OCI-LY1 (cell line): ENCODE measurements around the gene SCAP.

Experiments
- H2AFZ ChIP-seq: fragments of 200-600 bp; sonication (generic), shearing (Covaris generic); 2 replicates; pipeline ENCODE4 v1.6.0; 2014; ENCODE audit warnings: antibody characterized with exemption, mild to moderate bottlenecking, low read length
- H3F3A ChIP-seq: fragments of 200-600 bp; sonication (generic), shearing (Covaris generic); 2 replicates; pipeline ENCODE4 v1.6.0; 2014; ENCODE audit warnings: mild to moderate bottlenecking, antibody characterized with exemption, low read length, moderate library complexity; ENCODE audit not compliant: insufficient read depth
- H3K27ac ChIP-seq: fragments of 200-600 bp; sonication (generic); 2 replicates; pipeline ENCODE4 v1.5.1; 2014; ENCODE audit warnings: low read length, mixed run types, mild to moderate bottlenecking, low read depth; ENCODE audit not compliant: poor library complexity, severe bottlenecking
- H3K27me3 ChIP-seq: fragments of 200-600 bp; sonication (generic); 2 replicates; pipeline ENCODE4 v1.6.0; 2014; ENCODE audit warnings: antibody characterized with exemption, mild to moderate bottlenecking, low read length, moderate library complexity; ENCODE audit not compliant: insufficient read depth
- H3K36me3 ChIP-seq: fragments of 200-600 bp; sonication (generic); 2 replicates; pipeline ENCODE4 v1.6.1; 2014; ENCODE audit warnings: mild to moderate bottlenecking, antibody characterized with exemption, low read length, moderate library complexity, mixed read lengths; ENCODE audit not compliant: insufficient read depth
- H3K4me1 ChIP-seq: fragments of 200-600 bp; sonication (generic); 2 replicates; pipeline ENCODE4 v1.5.1; 2014; ENCODE audit warnings: mild to moderate bottlenecking, low read length, moderate library complexity; ENCODE audit not compliant: insufficient read depth, severe bottlenecking
- H3K4me2 ChIP-seq: fragments of 200-600 bp; sonication (generic), shearing (Covaris generic); 2 replicates; pipeline ENCODE4 v1.6.1; 2014; ENCODE audit warnings: low read length
- H3K4me3 ChIP-seq: fragments of 200-600 bp; sonication (generic); 2 replicates; pipeline ENCODE4 v1.5.1; 2014; ENCODE audit warnings: low read length, low read depth, mild to moderate bottlenecking, mixed read lengths; ENCODE audit not compliant: poor library complexity, severe bottlenecking
- H3K79me2 ChIP-seq: fragments of 200-600 bp; shearing (Covaris generic); 2 replicates; pipeline ENCODE4 v1.6.1; 2016; ENCODE audit warnings: mixed run types, low read length, mixed read lengths; ENCODE audit not compliant: insufficient read depth
- H3K9ac ChIP-seq: fragments of 200-600 bp; sonication (generic), shearing (Covaris generic); 2 replicates; pipeline ENCODE4 v1.6.1; 2014; ENCODE audit warnings: mild to moderate bottlenecking, low read length, mixed read lengths
- H3K9me2 ChIP-seq: fragments of 200-600 bp; sonication (generic), shearing (Covaris generic); 2 replicates; pipeline ENCODE4 v1.6.1; 2014; ENCODE audit warnings: low read depth, mild to moderate bottlenecking, low read length, mixed read lengths
- H3K9me3 ChIP-seq: fragments of 200-600 bp; shearing (Covaris generic); 2 replicates; pipeline ENCODE4 v1.6.1; 2014; ENCODE audit warnings: low read length, mixed read lengths
- H4K20me1 ChIP-seq: fragments of 200-600 bp; sonication (generic), shearing (Covaris generic); 2 replicates; pipeline ENCODE4 v1.6.0; 2016; ENCODE audit warnings: mild to moderate bottlenecking, low read length; ENCODE audit not compliant: insufficient read depth
- CTCF ChIP-seq: fragments of 200-600 bp; sonication (generic), shearing (Covaris generic); IDR thresholded peaks from 2 replicates; pipeline ENCODE4 v1.5.1; 2017; ENCODE audit warnings: mild to moderate bottlenecking, antibody characterized with exemption, low read length, moderate library complexity, mixed read lengths
- EZH2 ChIP-seq: fragments of 200-600 bp; sonication (generic), shearing (Covaris generic); IDR thresholded peaks from 2 replicates; pipeline ENCODE4 v1.8.0; 2017; ENCODE audit warnings: borderline replicate concordance, mixed run types, mild to moderate bottlenecking, antibody characterized with exemption, low read length, moderate library complexity, mixed read lengths

Gene SCAP

GRCh38 chr3:47433796-47434195, 41.9 kb downstream of the SCAP start:
- H2AFZ ChIP-seq: no peak overlapping the region
- no peak overlapping the region for H3K9ac ChIP-seq
- no peaks in the 10 kb centered on the region for H3K9me3 ChIP-seq
- H3K4me2 ChIP-seq: no peak overlapping the region
- TF ChIP-seq EZH2: no peak
- TF ChIP-seq CTCF: no peak
- peaks cover 69% of the 10 kb centered on the region for H3K36me3 ChIP-seq
- no peaks in the 10 kb centered on the region for H4K20me1 ChIP-seq
- no peaks in the 10 kb centered on the region for H3K9me2 ChIP-seq
- H3K27ac ChIP-seq: no peak overlapping the region
- no peaks in the 10 kb centered on the region for H3K79me2 ChIP-seq
- no peak overlapping the region for H3K4me3 ChIP-seq
- H3K4me1 ChIP-seq: no peaks in the 10 kb centered on the region
- no peaks in the 10 kb centered on the region for H3F3A ChIP-seq
- no peaks in the 10 kb centered on the region for H3K27me3 ChIP-seq

GRCh38 chr3:47432673-47433072, 43.1 kb downstream of the SCAP start:
- Histone ChIP-seq H3K27ac (no peak overlapping the region), H3K36me3 (peaks cover 69% of the 10 kb centered on the region)
- TF ChIP-seq CTCF (no peak), EZH2 (no peak)

DNA sequence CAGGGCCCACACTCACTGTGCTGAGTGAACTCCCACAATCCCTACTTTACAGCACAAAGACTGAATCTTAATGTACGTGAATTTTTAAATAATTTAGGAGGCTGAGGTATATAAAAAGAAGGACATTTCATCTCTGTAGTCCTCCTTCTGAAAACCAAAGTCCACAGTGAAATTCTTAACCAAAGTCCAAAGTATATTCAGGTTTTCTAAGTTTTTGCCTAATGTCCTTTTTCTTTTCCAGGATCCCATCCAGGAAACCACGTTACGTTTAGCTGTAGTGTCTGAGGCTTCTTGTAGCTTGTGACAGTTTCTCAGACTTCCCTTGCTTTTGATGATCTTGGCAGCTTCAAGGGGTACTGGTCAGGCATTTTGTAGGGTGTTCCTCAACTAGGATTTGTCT, 44.5 kb downstream of the SCAP start:
- H3K4me3 ChIP-seq: no peak overlapping the region
- peaks cover 77% of the 10 kb centered on the region for H3K36me3 ChIP-seq

More at GRCh38 chr3:47432673-47433072, 43.1 kb downstream of the SCAP start:
- Histone ChIP-seq H3K9me2 (no peaks in the 10 kb centered on the region), H3K4me1 (no peaks in the 10 kb centered on the region), H3K9me3 (no peaks in the 10 kb centered on the region), H3K9ac (no peak overlapping the region), H2AFZ (no peak overlapping the region), H3F3A (no peaks in the 10 kb centered on the region), H3K27me3 (no peaks in the 10 kb centered on the region), H4K20me1 (no peaks in the 10 kb centered on the region), H3K79me2 (no peaks in the 10 kb centered on the region), H3K4me3 (no peak overlapping the region), H3K4me2 (no peak overlapping the region)

More for the DNA sequence above, 44.5 kb downstream of the SCAP start:
- Histone ChIP-seq H3K9ac (no peak overlapping the region), H2AFZ (no peak overlapping the region), H3K9me2 (no peaks in the 10 kb centered on the region), H4K20me1 (no peaks in the 10 kb centered on the region), H3K27ac (no peak overlapping the region), H3K79me2 (no peaks in the 10 kb centered on the region), H3F3A (no peaks in the 10 kb centered on the region), H3K27me3 (no peaks in the 10 kb centered on the region), H3K4me1 (no peaks in the 10 kb centered on the region), H3K9me3 (no peaks in the 10 kb centered on the region), H3K4me2 (no peak overlapping the region)
- TF ChIP-seq EZH2 (no peak), CTCF (no peak)
